IMR-90 (cell line): ENCODE measurements around the gene FOXL1. TPM values are rescaled to one million over a fixed set of nuclear protein-coding genes. Genes with fewer than 3 reads are reported as not detected.

Experiments
- ATAC-seq: fragments of 200-7000 bp; cut with Tn5 transposase; 2 replicates; pipeline ENCODE4 v1.9.1; 2020; ENCODE audit warnings: low read depth, mild to moderate bottlenecking, moderate library complexity
- BruUV-seq: library from RNA; stranded (reverse); fragments of 400-500 nt; replicated peaks from 2 replicates; lab custom pipeline; 2021; lab: Mats Ljungman, UMichigan
- CTCF ChIA-PET: fragments of 300-600 bp; formaldehyde crosslinking; extraction: SDS; loops from one replicate; lab custom pipeline; 2021; ENCODE audit warnings: antibody characterized with exemption; lab: Yijun Ruan, JAX
- POLR2A ChIA-PET: fragments of 300-600 bp; sonication (Branson Sonifier 250); formaldehyde crosslinking; loops from one replicate; lab custom pipeline; 2022; ENCODE audit warnings: antibody characterized with exemption; ENCODE audit not compliant: unreplicated experiment; lab: Charles Lee
- DNase-seq: peaks from one replicate; pipeline ENCODE4 v3.0.0; 2013
- H2AFZ ChIP-seq: replicated peaks from 2 replicates; pipeline ENCODE3; 2013; ENCODE audit warnings: low read length, mild to moderate bottlenecking; ENCODE audit not compliant: poor library complexity
- H2AK5ac ChIP-seq: 2 replicates; pipeline ENCODE4 v1.6.1; 2013; ENCODE audit warnings: low read depth, low read length, inconsistent platforms
- H2AK9ac ChIP-seq: replicated peaks from 2 replicates; pipeline ENCODE3; 2013; ENCODE audit warnings: mild to moderate bottlenecking, low read depth, low read length, moderate library complexity; ENCODE audit not compliant: poor library complexity
- H2BK120ac ChIP-seq: 2 replicates; pipeline ENCODE4 v1.6.1; 2013; ENCODE audit warnings: low read depth, low read length, inconsistent platforms
- H2BK15ac ChIP-seq: 3 replicates; pipeline ENCODE4 v1.6.1; 2013; ENCODE audit warnings: low read depth, low read length, inconsistent platforms
- H2BK20ac ChIP-seq: 2 replicates; pipeline ENCODE4 v1.6.1; 2013; ENCODE audit warnings: low read depth, mild to moderate bottlenecking, inconsistent platforms, low read length, moderate library complexity
- H2BK5ac ChIP-seq: 2 replicates; pipeline ENCODE4 v1.6.1; 2013; ENCODE audit warnings: mild to moderate bottlenecking, low read depth, low read length, inconsistent platforms; ENCODE audit not compliant: poor library complexity, severe bottlenecking
- H3K14ac ChIP-seq: replicated peaks from 2 replicates; pipeline ENCODE4 v1.6.1; 2013; ENCODE audit warnings: low read depth, low read length, inconsistent platforms
- H3K18ac ChIP-seq: 2 replicates; pipeline ENCODE4 v1.6.1; 2013; ENCODE audit warnings: low read depth, low read length, control low read depth
- H3K23ac ChIP-seq: 2 replicates; pipeline ENCODE4 v1.6.1; 2013; ENCODE audit warnings: low read depth, low read length, inconsistent platforms
- H3K27ac ChIP-seq: 2 replicates; pipeline ENCODE4 v1.5.1; 2013; ENCODE audit warnings: mild to moderate bottlenecking, control low read depth, low read length; ENCODE audit not compliant: insufficient read depth
- H3K27me3 ChIP-seq: 2 replicates; pipeline ENCODE4 v1.6.1; 2013; ENCODE audit warnings: low read length; ENCODE audit not compliant: control insufficient read depth, insufficient read depth
- H3K36me3 ChIP-seq: 2 replicates; pipeline ENCODE4 v1.6.1; 2013; ENCODE audit warnings: low read length, mixed read lengths; ENCODE audit not compliant: control insufficient read depth, insufficient read depth
- H3K4ac ChIP-seq: 2 replicates; pipeline ENCODE4 v1.6.1; 2013; ENCODE audit warnings: low read depth, low read length, inconsistent platforms
- H3K4me1 ChIP-seq: 2 replicates; pipeline ENCODE4 v1.6.1; 2013; ENCODE audit warnings: low read length, mixed read lengths; ENCODE audit not compliant: control insufficient read depth, insufficient read depth
- H3K4me2 ChIP-seq: 2 replicates; pipeline ENCODE4 v1.6.1; 2013; ENCODE audit warnings: low read depth, mild to moderate bottlenecking, control low read depth, low read length, moderate library complexity
- H3K4me3 ChIP-seq: 2 replicates; pipeline ENCODE4 v1.5.1; 2013; ENCODE audit warnings: low read depth, mild to moderate bottlenecking, control low read depth, low read length, moderate library complexity; ENCODE audit not compliant: insufficient read depth
- H3K56ac ChIP-seq: 2 replicates; pipeline ENCODE4 v1.6.1; 2013; ENCODE audit warnings: low read length, inconsistent platforms; ENCODE audit not compliant: insufficient read depth; ENCODE audit errors: extremely low read depth
- H3K79me1 ChIP-seq, 2 experiments: 2 replicates each; pipeline ENCODE4 v1.6.1; 2013; ENCODE audit warnings: low read length in 2 of 2, inconsistent platforms in 1 of 2, low read depth in 1 of 2
- H3K9ac ChIP-seq: 2 replicates; pipeline ENCODE4 v1.6.1; 2013; ENCODE audit warnings: low read depth, low read length, control low read depth
- H3K9me1 ChIP-seq: 2 replicates; pipeline ENCODE4 v1.6.1; 2013; ENCODE audit warnings: low read length, inconsistent platforms; ENCODE audit not compliant: insufficient read depth
- H3K9me3 ChIP-seq: 2 replicates; pipeline ENCODE4 v1.6.1; 2013; ENCODE audit warnings: low read length; ENCODE audit not compliant: control insufficient read depth, insufficient read depth
- H4K20me1 ChIP-seq: 2 replicates; pipeline ENCODE4 v1.6.1; 2013; ENCODE audit warnings: low read length, inconsistent platforms; ENCODE audit not compliant: insufficient read depth
- H4K5ac ChIP-seq: 2 replicates; pipeline ENCODE4 v1.6.1; 2013; ENCODE audit warnings: mild to moderate bottlenecking, low read depth, low read length, control low read depth
- H4K8ac ChIP-seq, 2 experiments: 2 replicates each; pipeline ENCODE4 v1.6.1; 2013; ENCODE audit warnings: low read depth in 2 of 2, low read length in 2 of 2, control low read depth in 1 of 2, inconsistent platforms in 1 of 2
- H4K91ac ChIP-seq: 2 replicates; pipeline ENCODE4 v1.6.1; 2013; ENCODE audit warnings: low read depth, low read length, inconsistent platforms; ENCODE audit not compliant: insufficient read depth
- CHD1 ChIP-seq: IDR thresholded peaks from 2 replicates; pipeline ENCODE4 v1.6.1; 2012; ENCODE audit warnings: low read depth, low read length, improper control_type of control experiment
- MAZ ChIP-seq: IDR thresholded peaks from 2 replicates; pipeline ENCODE4 v1.6.1; 2012; ENCODE audit warnings: low read depth, mild to moderate bottlenecking, low read length, improper control_type of control experiment, moderate library complexity, borderline replicate concordance
- MXI1 ChIP-seq: IDR thresholded peaks from 2 replicates; pipeline ENCODE4 v1.6.1; 2012; ENCODE audit warnings: low read depth, mild to moderate bottlenecking, low read length, moderate library complexity, borderline replicate concordance
- NFE2L2 ChIP-seq: fragments of 150-350 bp; IDR thresholded peaks from 2 replicates; pipeline ENCODE4 v1.6.1; 2016; ENCODE audit warnings: low read depth, mild to moderate bottlenecking, low read length
- POLR2A ChIP-seq: IDR thresholded peaks from 2 replicates; pipeline ENCODE4 v1.6.1; 2012; ENCODE audit warnings: mild to moderate bottlenecking, low read depth, low read length
- RAD21 ChIP-seq: IDR thresholded peaks from 2 replicates; pipeline ENCODE4 v1.6.1; 2012; ENCODE audit warnings: low read length, improper control_type of control experiment
- RCOR1 ChIP-seq: IDR thresholded peaks from 2 replicates; pipeline ENCODE4 v1.6.1; 2012; ENCODE audit warnings: mild to moderate bottlenecking, low read length, improper control_type of control experiment; ENCODE audit not compliant: insufficient replicate concordance
- SMC3 ChIP-seq: fragments of 150-350 bp; IDR thresholded peaks from 2 replicates; pipeline ENCODE4 v1.6.1; 2016; ENCODE audit warnings: low read depth, mild to moderate bottlenecking, antibody characterized with exemption, low read length, moderate library complexity
- WGBS, 2 experiments: methylation state at CpG; one replicate each; pipeline versions ENCODE4 v1.1.5 to v1.1.7; 2013; ENCODE audit warnings: missing lambda C conversion rate in 2 of 2; ENCODE audit not compliant: insufficient read length in 1 of 2; ENCODE audit errors: extremely low coverage in 2 of 2; 5-methylcytosine and 5-hydroxymethylcytosine counted together
- dilution Hi-C: fragments of 300-500 bp; cut with HindIII; formaldehyde crosslinking; loops from one replicate; pipeline ENCODE4 v1.14.3; 2018; ENCODE audit warnings: low sequenced_read_pairs; ENCODE audit not compliant: unreplicated experiment
- in situ Hi-C: fragments of 300-500 bp; cut with MboI; formaldehyde crosslinking; loops from 3 replicates; pipeline ENCODE4 v1.14.3; 2019; ENCODE audit warnings: low sequenced_read_pairs, inconsistent platforms, mixed read lengths
- intact Hi-C: fragments of 100-400 bp; cut with micrococcal nuclease; formaldehyde crosslinking; loops from 2 replicates; pipeline ENCODE4 v1.10.0; 2022
- polyA plus RNA-seq, 3 experiments: library from polyadenylated mRNA; depleted of rRNA; stranded (reverse); fragments of >200 nt; gene quantifications; 2 replicates each; pipeline ENCODE4 v1.2.3, GENCODE V29; 2012; ENCODE audit warnings: low replicate concordance in 1 of 3
- total RNA-seq: library from RNA; depleted of rRNA; stranded (reverse); fragments of >200 nt; gene quantifications from 2 replicates; pipeline ENCODE4 v1.2.3, GENCODE V29; 2012
- TF ChIP-seq, protein P1 (sequence below): fragments of 150-350 bp; IDR thresholded peaks from 2 replicates; pipeline ENCODE4 v1.6.1; 2017; ENCODE audit warnings: mild to moderate bottlenecking, antibody characterized with exemption, low read length, low read depth
- TF ChIP-seq, protein P2 (sequence below): fragments of 150-350 bp; IDR thresholded peaks from 2 replicates; pipeline ENCODE4 v1.6.1; 2016; ENCODE audit warnings: low read depth, mild to moderate bottlenecking, low read length, moderate library complexity, borderline replicate concordance

FOXL1 gene
- total and polyA plus RNA-seq, 2 of the 4 experiments (the other 2 are of a cell fraction): 15.2 to 25.8 TPM

DNA sequence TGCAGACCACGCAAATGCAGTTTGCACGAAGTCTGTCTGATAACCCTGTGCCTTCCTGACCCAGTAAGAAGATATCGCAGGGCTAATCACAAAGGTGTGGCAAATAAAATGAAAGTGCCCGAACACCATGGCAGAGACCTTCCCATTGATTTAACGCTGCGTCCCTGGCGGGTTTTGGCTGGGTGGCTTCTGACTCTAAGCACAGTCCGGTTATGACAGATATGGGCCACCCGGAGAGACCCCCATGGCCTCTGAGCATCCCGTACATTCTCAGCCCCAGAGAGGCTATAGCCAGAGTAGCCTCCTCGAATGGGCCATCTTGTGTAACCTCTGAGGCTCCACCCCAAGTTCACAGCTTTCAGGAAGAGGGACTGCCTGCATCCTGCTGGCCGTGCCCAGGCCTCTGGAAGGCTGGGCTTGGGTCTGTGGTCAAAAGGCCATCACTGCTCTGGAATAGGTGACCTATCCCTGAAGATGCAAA is 6.3 kb upstream of the FOXL1 start:
- H3K79me1 ChIP-seq: peaks cover 20 to 54% of the 10 kb centered on the region in 2 experiments
- peaks cover 12% of the 10 kb centered on the region for H3K9me1 ChIP-seq
- H3K4me2 ChIP-seq: no peak overlapping the region
- no peaks in the 10 kb centered on the region for H3K9me3 ChIP-seq
- no peak overlapping the region for H3K4ac ChIP-seq
- 0 out of 2 replicates have a peak overlapping the region, but pooled peaks have one; percentile 8 for H3K14ac ChIP-seq
- no peak overlapping the region for H4K91ac ChIP-seq
- no peaks in the 10 kb centered on the region for H3K27me3 ChIP-seq
- TF ChIP-seq CHD1 (no peak), RCOR1 (no peak), SMC3 (no peak), POLR2A (no peak), NFE2L2 (no peak), MAZ (no peak), RAD21 (no peak), MXI1 (no peak)
- TF ChIP-seq, protein P1, sequence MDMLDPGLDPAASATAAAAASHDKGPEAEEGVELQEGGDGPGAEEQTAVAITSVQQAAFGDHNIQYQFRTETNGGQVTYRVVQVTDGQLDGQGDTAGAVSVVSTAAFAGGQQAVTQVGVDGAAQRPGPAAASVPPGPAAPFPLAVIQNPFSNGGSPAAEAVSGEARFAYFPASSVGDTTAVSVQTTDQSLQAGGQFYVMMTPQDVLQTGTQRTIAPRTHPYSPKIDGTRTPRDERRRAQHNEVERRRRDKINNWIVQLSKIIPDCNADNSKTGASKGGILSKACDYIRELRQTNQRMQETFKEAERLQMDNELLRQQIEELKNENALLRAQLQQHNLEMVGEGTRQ: no peak
- TF ChIP-seq, protein P2, sequence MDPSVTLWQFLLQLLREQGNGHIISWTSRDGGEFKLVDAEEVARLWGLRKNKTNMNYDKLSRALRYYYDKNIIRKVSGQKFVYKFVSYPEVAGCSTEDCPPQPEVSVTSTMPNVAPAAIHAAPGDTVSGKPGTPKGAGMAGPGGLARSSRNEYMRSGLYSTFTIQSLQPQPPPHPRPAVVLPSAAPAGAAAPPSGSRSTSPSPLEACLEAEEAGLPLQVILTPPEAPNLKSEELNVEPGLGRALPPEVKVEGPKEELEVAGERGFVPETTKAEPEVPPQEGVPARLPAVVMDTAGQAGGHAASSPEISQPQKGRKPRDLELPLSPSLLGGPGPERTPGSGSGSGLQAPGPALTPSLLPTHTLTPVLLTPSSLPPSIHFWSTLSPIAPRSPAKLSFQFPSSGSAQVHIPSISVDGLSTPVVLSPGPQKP: no peak
- H4K20me1 ChIP-seq: 0 out of 2 replicates have a peak, but pooled peaks cover 7% of the 10 kb centered on the region
- H3K18ac ChIP-seq: no peak overlapping the region
- no peak overlapping the region for H3K9ac ChIP-seq
- H3K23ac ChIP-seq: peak overlapping the region; percentile 41; the same call in 1 of the 2 replicates
- H3K27ac ChIP-seq: no peak overlapping the region
- H3K4me3 ChIP-seq: no peak overlapping the region
- H2AFZ ChIP-seq: no peak overlapping the region
- no peak overlapping the region for H2BK5ac ChIP-seq
- peaks cover 12% of the 10 kb centered on the region for H3K4me1 ChIP-seq
- H2BK15ac ChIP-seq: no peak overlapping the region
- ChIA-PET CTCF (interaction anchor here (1.8 kb wide), 1 partner anchor 491 kb away, joined by 5 read pairs; no protein-coding TSS in a partner anchor), POLR2A (no interaction called here)
- peak overlapping the region; percentile 35; the same call in 1 of the 2 replicates for H2AK5ac ChIP-seq
- no peak overlapping the region for H4K5ac ChIP-seq
- 83% methylated on average over 10 of the region's 12 CpGs; no CpG with 5 or more reads in 1 of the 2 experiments for WGBS, 2 experiments
- H3K56ac ChIP-seq: no peak overlapping the region
- no peak overlapping the region for H2BK120ac ChIP-seq
- H2BK20ac ChIP-seq: no peak overlapping the region
- in situ Hi-C loops: no loop called here
- no peak for DNase-seq
- no TSS peak for BruUV-seq
- no peak for ATAC-seq
- no peaks in the 10 kb centered on the region for H3K36me3 ChIP-seq
- dilution Hi-C loops: no loop called here
- H4K8ac ChIP-seq: no peak overlapping the region
- no peak overlapping the region for H2AK9ac ChIP-seq
- intact Hi-C loops: no loop called here
